GM21717 (cell line): ENCODE measurements around the gene TOX2.

Experiments
- ATAC-seq: cut with Tn5 transposase; IDR thresholded peaks from one replicate; pipeline ENCODE4 v1.9.1; 2021; ENCODE audit warnings: mild to moderate bottlenecking, moderate library complexity; ENCODE audit not compliant: unreplicated experiment

TOX2 gene

GRCh38 chr20:44117296-44118184 lies 202.9 kb downstream of the TOX2 start:
- no peak for ATAC-seq

- no peak for ATAC-seq
Measured at GRCh38 chr20:44118185-44119033, 203.8 kb downstream of the TOX2 start.
